CD4-positive, alpha-beta T cell (primary cell): ENCODE measurements around the gene TEKTIP1. TPM values are rescaled to one million over a fixed set of nuclear protein-coding genes. Genes with fewer than 3 reads are reported as not detected.

Experiments used
- ATAC-seq: fragments of 200-7000 bp; cut with Tn5 transposase; one replicate; pipeline ENCODE4 v1.10.0; 2022; ENCODE audit warnings: mild to moderate bottlenecking; ENCODE audit not compliant: poor library complexity
- CTCF ChIA-PET: fragments of 350-600 bp; sonication (Branson Sonifier 250); formaldehyde crosslinking; loops from one replicate; lab custom pipeline; 2021; ENCODE audit warnings: antibody characterized with exemption, inconsistent platforms; lab: Charles Lee
- POLR2A ChIA-PET: fragments of 350-600 bp; sonication (Branson Sonifier 250); formaldehyde crosslinking; loops from one replicate; lab custom pipeline; 2021; ENCODE audit warnings: antibody characterized with exemption, inconsistent platforms; lab: Charles Lee
- DNase-seq, 14 experiments: peaks; one replicate each; pipeline ENCODE4 v3.0.0-alpha.2; 2013 to 2020; ENCODE audit warnings: mixed read lengths in 2 of 14
- H3K27ac ChIP-seq, 2 donors: one replicate each; pipeline versions ENCODE4 v1.5.1 to v1.7.0; 2013; ENCODE audit warnings: low read length in 2 of 2, low read depth in 1 of 2, mild to moderate bottlenecking in 1 of 2
- H3K27me3 ChIP-seq, 2 experiments: 1 replicate in 1 of 2; 2 replicates in 1 of 2; pipeline versions ENCODE4 v1.6.1 to v1.7.0; 2013; ENCODE audit warnings: low read length in 2 of 2, control low read depth in 1 of 2, mild to moderate bottlenecking in 1 of 2, moderate library complexity in 1 of 2; ENCODE audit not compliant: insufficient read depth in 2 of 2, control insufficient read depth in 1 of 2
- H3K36me3 ChIP-seq: one replicate; pipeline ENCODE4 v1.6.1; 2013; ENCODE audit warnings: low read length, control low read depth; ENCODE audit not compliant: insufficient read depth
- H3K4me1 ChIP-seq: one replicate; pipeline ENCODE4 v1.6.1; 2013; ENCODE audit warnings: low read length, control low read depth; ENCODE audit not compliant: insufficient read depth
- H3K4me3 ChIP-seq: one replicate; pipeline ENCODE4 v1.5.1; 2013; ENCODE audit warnings: mild to moderate bottlenecking, low read length, moderate library complexity
- H3K9me3 ChIP-seq, 2 experiments: 1 replicate in 1 of 2; 2 replicates in 1 of 2; pipeline versions ENCODE4 v1.6.1 to v1.7.0; 2013; ENCODE audit warnings: low read length in 2 of 2, mild to moderate bottlenecking in 2 of 2, control low read depth in 1 of 2, moderate library complexity in 1 of 2; ENCODE audit not compliant: control insufficient read depth in 1 of 2, insufficient read depth in 1 of 2
- H3K27ac Mint-ChIP-seq: one replicate; pipeline ENCODE4 v1.8.0; 2020; ENCODE audit warnings: mixed read lengths
- H3K27me3 Mint-ChIP-seq: one replicate; pipeline ENCODE4 v1.8.0; 2021; ENCODE audit warnings: mixed read lengths
- H3K36me3 Mint-ChIP-seq: one replicate; pipeline ENCODE4 v1.8.0; 2021; ENCODE audit warnings: low read depth, mixed read lengths
- H3K4me1 Mint-ChIP-seq: one replicate; pipeline ENCODE4 v1.8.0; 2021; ENCODE audit warnings: low read depth, mixed read lengths
- H3K4me3 Mint-ChIP-seq: one replicate; pipeline ENCODE4 v1.8.0; 2020; ENCODE audit warnings: mild to moderate bottlenecking, mixed read lengths
- H3K9me3 Mint-ChIP-seq: one replicate; pipeline ENCODE4 v1.8.0; 2020; ENCODE audit warnings: mixed read lengths
- CTCF ChIP-seq: fragments of 200-600 bp; IDR thresholded peaks from one replicate; pipeline ENCODE4 v1.8.0; 2022; ENCODE audit warnings: antibody characterized with exemption, mild to moderate bottlenecking
- intact Hi-C, 2 experiments: fragments of 100-400 bp; cut with DNase I in 1 of 2; cut with micrococcal nuclease in 1 of 2; formaldehyde crosslinking; loops; one replicate each; pipeline versions ENCODE4 v1.15.1 to v1.9.0; 2023 to 2025; cut with DNase I, micrococcal nuclease
- total RNA-seq, 174 experiments: library from RNA in 2 of 174; stranded (reverse) in 2 of 174; gene quantifications; one replicate each; pipeline ENCODE4 v1.2.3 and lab custom pipeline; 2021 to 2026

The TEKTIP1 gene
- total RNA-seq, 2 experiments from 2014 or later: 5.7 to 6.0 TPM

- Mint-ChIP-seq H3K4me3 (no peak overlapping the region), H3K27ac (no peak overlapping the region), H3K4me1 (peaks cover 46% of the 10 kb centered on the region), H3K27me3 (no peaks in the 10 kb centered on the region), H3K9me3 (no peaks in the 10 kb centered on the region), H3K36me3 (peaks cover 19% of the 10 kb centered on the region)
- POLR2A ChIA-PET: no interaction called here
- Histone ChIP-seq H3K27ac (no peak overlapping the region), H3K4me3 (no peak overlapping the region), H3K36me3 (peaks cover 32% of the 10 kb centered on the region), H3K4me1 (peaks cover 66% of the 10 kb centered on the region), H3K27me3 (no peaks in the 10 kb centered on the region), H3K9me3 (no peaks in the 10 kb centered on the region)
- TF ChIP-seq CTCF: no peak
- DNase-seq: no peak
- intact Hi-C loops: no loop called here
- CTCF ChIA-PET: no interaction called here
- ATAC-seq: no peak
Observed at GRCh38 chr19:3514930-3515329, 24.0 kb upstream of the TEKTIP1 start.

DNA sequence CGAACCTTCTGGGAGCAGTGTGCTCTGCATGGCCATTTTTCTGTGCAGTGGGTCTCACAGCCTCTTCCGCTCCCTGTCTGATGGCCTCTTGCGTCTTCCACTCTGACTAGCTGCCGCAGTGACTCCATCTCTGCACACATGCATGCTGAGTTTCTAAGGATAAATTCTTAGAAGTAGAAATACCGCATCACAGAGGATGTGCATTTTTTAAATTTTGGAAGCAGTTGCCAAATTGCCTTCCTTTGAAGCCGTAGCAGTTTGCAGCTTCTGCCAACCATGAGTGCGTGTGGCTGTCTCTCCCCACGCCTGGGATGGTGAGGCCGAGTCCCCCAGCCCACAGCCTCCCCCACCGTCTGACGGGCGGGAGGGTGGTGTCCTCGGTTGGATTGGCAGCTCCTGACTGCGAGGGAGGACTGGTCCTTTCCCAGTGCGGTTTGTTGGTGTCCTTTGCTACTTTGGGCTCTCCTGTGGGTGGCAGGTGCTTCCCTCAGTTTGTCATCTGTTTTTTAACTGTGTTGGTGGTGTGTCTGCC is 23.0 kb upstream of the TEKTIP1 start:
- no peaks in the 10 kb centered on the region for H3K9me3 ChIP-seq
- H3K36me3 ChIP-seq: peaks cover 29% of the 10 kb centered on the region
- peaks cover 14% of the 10 kb centered on the region for H3K36me3 Mint-ChIP-seq
- no peak overlapping the region for H3K4me3 ChIP-seq
- peak overlapping the region; percentile 84 for H3K27ac Mint-ChIP-seq
- H3K27ac ChIP-seq: no peak overlapping the region
- H3K27me3 ChIP-seq: no peaks in the 10 kb centered on the region
- no peak for ATAC-seq
- H3K9me3 Mint-ChIP-seq: no peaks in the 10 kb centered on the region
- H3K27me3 Mint-ChIP-seq: no peaks in the 10 kb centered on the region
- H3K4me1 Mint-ChIP-seq: peaks cover 45% of the 10 kb centered on the region
- intact Hi-C loops: no loop called here
- peaks cover 57% of the 10 kb centered on the region for H3K4me1 ChIP-seq
- no peak for DNase-seq
- no peak for TF ChIP-seq CTCF
- ChIA-PET POLR2A (interaction anchor here (1.0 kb wide), 1 partner anchor 10 kb away, joined by 3 read pairs; the partner anchor contains the start of gene FZR1), CTCF (no interaction called here)
- H3K4me3 Mint-ChIP-seq: peak overlapping the region; percentile 3

GRCh38 chr19:3516675-3517207 is 22.2 kb upstream of the TEKTIP1 start:
- Histone ChIP-seq H3K36me3 (peaks cover 24% of the 10 kb centered on the region), H3K27ac (no peak overlapping the region), H3K27me3 (no peaks in the 10 kb centered on the region), H3K9me3 (no peaks in the 10 kb centered on the region), H3K4me1 (peaks cover 50% of the 10 kb centered on the region), H3K4me3 (no peak overlapping the region)
- ATAC-seq (peak; percentile 90), DNase-seq (peak in 13 of 14 experiments; percentile 27 to 75 (median 49))
- H3K9me3 Mint-ChIP-seq: no peaks in the 10 kb centered on the region
- H3K27me3 Mint-ChIP-seq: no peaks in the 10 kb centered on the region
- POLR2A ChIA-PET: interaction anchor here (1.0 kb wide), 1 partner anchor 10 kb away, joined by 3 read pairs; the partner anchor contains the start of gene FZR1
- intact Hi-C loops: no loop called here
- peak overlapping the region; percentile 84 for H3K27ac Mint-ChIP-seq
- peak overlapping the region; percentile 23 for H3K4me3 Mint-ChIP-seq
- peaks cover 18% of the 10 kb centered on the region for H3K36me3 Mint-ChIP-seq
- TF ChIP-seq CTCF: no peak
- CTCF ChIA-PET: no interaction called here
- H3K4me1 Mint-ChIP-seq: peaks cover 48% of the 10 kb centered on the region
